K562 (cell line): Measurements from ENCODE around the gene USP20. TPM values are rescaled to one million over a fixed set of nuclear protein-coding genes. Genes with fewer than 3 reads are reported as not detected.
A peak's percentile ranks its signal among the peaks of the same experiment; 100 is the strongest.

Source experiments
- ASH1L ChIP-seq: fragments of 450-650 bp; IDR thresholded peaks from 2 replicates; pipeline ENCODE4 v1.6.1; 2018; ENCODE audit warnings: borderline replicate concordance, mild to moderate bottlenecking, low read depth; ENCODE audit not compliant: partially characterized antibody
- GABPB2 ChIP-seq: fragments of 250-450 bp; sonication (Bioruptor Pico); conservative IDR thresholded peaks from 2 replicates; pipeline ENCODE4 v1.5.1; 2021; ENCODE audit warnings: mild to moderate bottlenecking
- HNRNPL ChIP-seq: fragments of 200-400 bp; formaldehyde crosslinking; IDR thresholded peaks from 2 replicates; pipeline ENCODE4 v1.6.1; 2017; ENCODE audit warnings: low read depth, mild to moderate bottlenecking, low read length
- HNRNPLL ChIP-seq: fragments of 200-400 bp; formaldehyde crosslinking; IDR thresholded peaks from 2 replicates; pipeline ENCODE4 v1.6.1; 2017; ENCODE audit warnings: low read length, low read depth, mild to moderate bottlenecking; ENCODE audit not compliant: poor library complexity, severe bottlenecking
- JUN ChIP-seq, 2 experiments: sonication (generic) in 1 of 2; formaldehyde crosslinking in 1 of 2; IDR thresholded peaks; 2 replicates each; pipeline versions ENCODE4 v1.6.1 to v1.8.0; 2012 to 2022; ENCODE audit warnings: borderline replicate concordance in 2 of 2, mild to moderate bottlenecking in 2 of 2, improper control_type of control experiment in 1 of 2, low read depth in 1 of 2, low read length in 1 of 2, missing genetic modification reagents in 1 of 2
- MTF1 ChIP-seq: fragments of 250-450 bp; sonication (Bioruptor Pico); IDR thresholded peaks from 2 replicates; pipeline ENCODE4 v1.9.0; 2021; ENCODE audit warnings: moderate library complexity, mild to moderate bottlenecking, inconsistent platforms, borderline replicate concordance
- MYC ChIP-seq, 2 experiments: fragments of 250-450 bp in 1 of 2; sonication (Bioruptor Pico) in 1 of 2; IDR thresholded peaks; 2 replicates each; pipeline versions ENCODE4 v1.5.1 to v1.6.1; 2012 to 2021; ENCODE audit warnings: low read depth in 2 of 2, borderline replicate concordance in 1 of 2, improper control_type of control experiment in 1 of 2, low read length in 1 of 2, mild to moderate bottlenecking in 1 of 2, moderate library complexity in 1 of 2
- PCBP1 ChIP-seq: fragments of 200-400 bp; formaldehyde crosslinking; IDR thresholded peaks from 2 replicates; pipeline ENCODE4 v1.6.1; 2018; ENCODE audit warnings: mild to moderate bottlenecking, low read depth, low read length; ENCODE audit not compliant: poor library complexity, severe bottlenecking
- POLR2AphosphoS2 ChIP-seq: IDR thresholded peaks from 2 replicates; pipeline ENCODE4 v1.6.1; 2012; ENCODE audit warnings: low read length, improper control_type of control experiment
- RBM25 ChIP-seq: fragments of 200-400 bp; formaldehyde crosslinking; IDR thresholded peaks from 2 replicates; pipeline ENCODE4 v1.6.1; 2018; ENCODE audit warnings: low read length, low read depth, moderate library complexity; ENCODE audit not compliant: severe bottlenecking
- ZBED1 ChIP-seq: IDR thresholded peaks from 2 replicates; pipeline ENCODE4 v1.6.1; 2014
- ZBTB7A ChIP-seq: IDR thresholded peaks from 2 replicates; pipeline ENCODE4 v1.6.1; 2011; ENCODE audit warnings: low read depth, mild to moderate bottlenecking, low read length, moderate library complexity, borderline replicate concordance; ENCODE audit not compliant: control insufficient read depth
- ZBTB8A ChIP-seq: fragments of 450-650 bp; IDR thresholded peaks from 2 replicates; pipeline ENCODE4 v1.6.1; 2018; ENCODE audit warnings: mild to moderate bottlenecking, moderate library complexity; ENCODE audit not compliant: partially characterized antibody
- ZNF263 ChIP-seq: sonication (generic); formaldehyde crosslinking; IDR thresholded peaks from 2 replicates; pipeline ENCODE4 v1.8.0; 2022; ENCODE audit warnings: mild to moderate bottlenecking, missing genetic modification reagents, borderline replicate concordance
- ZNF384 ChIP-seq: IDR thresholded peaks from 2 replicates; pipeline ENCODE4 v1.6.1; 2012; ENCODE audit warnings: low read depth, low read length, improper control_type of control experiment
- polyA plus RNA-seq, 8 experiments: library from polyadenylated mRNA; depleted of rRNA in 4 of 8; stranded (reverse) in 5 of 8; unstranded in 3 of 8; fragments of >200 nt; fragmentation: Nextera tagmentation in 2 of 8; fragmentation: Illumina TruSeq in 1 of 8; extraction: Ambion mirVana in 2 of 8; extraction: Trizol in 1 of 8; gene quantifications; 2 replicates each; pipeline versions ENCODE4 v1.2.1 to v1.2.3, GENCODE V29; 2011 to 2014; ENCODE audit warnings: inconsistent platforms in 1 of 8, missing spikeins in 1 of 8
- total RNA-seq, 7 experiments: library from RNA; depleted of rRNA in 6 of 7; stranded (reverse); fragments of >200 nt in 6 of 7; fragmentation: Illumina TruSeq in 2 of 7; extraction: Trizol in 2 of 7; gene quantifications; 2 replicates each; pipeline versions ENCODE4 v1.2.1 to v1.2.3, GENCODE V29; 2011 to 2021; ENCODE audit warnings: low replicate concordance in 1 of 7
- TF ChIP-seq, protein P1 (sequence below): sonication (generic); formaldehyde crosslinking; IDR thresholded peaks from 2 replicates; pipeline ENCODE4 v1.8.0; 2022; ENCODE audit warnings: mild to moderate bottlenecking, low read depth, missing genetic modification reagents
- TF ChIP-seq, protein P2 (sequence below): sonication (generic); formaldehyde crosslinking; IDR thresholded peaks from 2 replicates; pipeline ENCODE4 v1.8.1; 2023; ENCODE audit warnings: mild to moderate bottlenecking, missing genetic modification reagents
- TF ChIP-seq, protein P3 (sequence below): fragments of 450-650 bp; formaldehyde crosslinking; IDR thresholded peaks from 2 replicates; pipeline ENCODE4 v1.4.0; 2020; ENCODE audit warnings: mild to moderate bottlenecking, mixed read lengths
- TF ChIP-seq, protein P4 (sequence below): IDR thresholded peaks from 3 replicates; pipeline ENCODE4 v1.6.1; 2011; ENCODE audit warnings: borderline replicate concordance, mild to moderate bottlenecking; ENCODE audit not compliant: insufficient read length, insufficient read depth

USP20 gene
- total and polyA plus RNA-seq, 9 of the 15 experiments (the other 6 are each of a cell fraction or from before 2014, with no cell fraction given), result 1.9 to 136 (median 49.1) TPM

DNA sequence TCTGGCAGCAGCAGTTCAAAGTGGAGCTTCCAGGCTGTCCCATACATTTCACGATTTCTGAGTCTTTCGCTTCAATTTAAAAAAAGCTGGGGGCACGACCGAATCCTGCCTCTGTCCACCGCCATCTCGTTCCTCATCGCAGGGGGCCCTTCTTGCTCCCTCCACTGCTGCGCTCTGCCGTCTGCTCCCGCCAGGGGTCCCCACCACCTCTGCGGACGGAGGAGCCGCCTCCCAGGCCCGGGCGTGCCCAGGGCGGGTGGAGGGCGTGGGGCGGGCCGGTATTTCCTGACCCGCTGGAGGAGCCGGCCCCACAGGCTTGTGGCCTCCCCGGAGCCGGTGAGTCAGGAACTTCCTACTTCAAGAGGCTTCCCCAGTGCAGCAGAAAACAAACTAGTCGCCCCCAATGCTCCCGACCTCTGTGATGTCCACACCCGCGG, 50.4 kb downstream of the USP20 start (continued):
- TF ChIP-seq ASH1L (no peak), JUN (IDR thresholded peaks at IDR 0.05; ENCODE audit: borderline replicate concordance, low read depth, low read length) (peak; percentile 82; the same call in 1 of the 2 replicates), JUN (CRISPR knock-in tag; IDR thresholded peaks at IDR 0.05; ENCODE audit: borderline replicate concordance) (no peak), PCBP1 (peak; percentile 81), ZBTB8A (no peak), MTF1 (CRISPR knock-in tag) (no peak), ZBTB7A (no peak), HNRNPLL (peak; percentile 57), POLR2AphosphoS2 (peak; percentile 87; the same call in 1 of the 2 replicates), HNRNPL (peak; percentile 94; the same call in 1 of the 2 replicates), ZNF263 (CRISPR knock-in tag) (no peak), ZBED1 (no peak), GABPB2 (no peak), MYC (IDR thresholded peaks at IDR 0.05; ENCODE audit: low read depth, low read length) (peak; percentile 93), MYC (CRISPR knock-in tag; IDR thresholded peaks at IDR 0.05; ENCODE audit: borderline replicate concordance, low read depth) (no peak), RBM25 (no peak), ZNF384 (peak; percentile 83)
- TF ChIP-seq, protein P1, sequence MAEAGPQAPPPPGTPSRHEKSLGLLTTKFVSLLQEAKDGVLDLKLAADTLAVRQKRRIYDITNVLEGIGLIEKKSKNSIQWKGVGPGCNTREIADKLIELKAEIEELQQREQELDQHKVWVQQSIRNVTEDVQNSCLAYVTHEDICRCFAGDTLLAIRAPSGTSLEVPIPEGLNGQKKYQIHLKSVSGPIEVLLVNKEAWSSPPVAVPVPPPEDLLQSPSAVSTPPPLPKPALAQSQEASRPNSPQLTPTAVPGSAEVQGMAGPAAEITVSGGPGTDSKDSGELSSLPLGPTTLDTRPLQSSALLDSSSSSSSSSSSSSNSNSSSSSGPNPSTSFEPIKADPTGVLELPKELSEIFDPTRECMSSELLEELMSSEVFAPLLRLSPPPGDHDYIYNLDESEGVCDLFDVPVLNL (CRISPR knock-in tag), result no peak
- TF ChIP-seq, protein P2, sequence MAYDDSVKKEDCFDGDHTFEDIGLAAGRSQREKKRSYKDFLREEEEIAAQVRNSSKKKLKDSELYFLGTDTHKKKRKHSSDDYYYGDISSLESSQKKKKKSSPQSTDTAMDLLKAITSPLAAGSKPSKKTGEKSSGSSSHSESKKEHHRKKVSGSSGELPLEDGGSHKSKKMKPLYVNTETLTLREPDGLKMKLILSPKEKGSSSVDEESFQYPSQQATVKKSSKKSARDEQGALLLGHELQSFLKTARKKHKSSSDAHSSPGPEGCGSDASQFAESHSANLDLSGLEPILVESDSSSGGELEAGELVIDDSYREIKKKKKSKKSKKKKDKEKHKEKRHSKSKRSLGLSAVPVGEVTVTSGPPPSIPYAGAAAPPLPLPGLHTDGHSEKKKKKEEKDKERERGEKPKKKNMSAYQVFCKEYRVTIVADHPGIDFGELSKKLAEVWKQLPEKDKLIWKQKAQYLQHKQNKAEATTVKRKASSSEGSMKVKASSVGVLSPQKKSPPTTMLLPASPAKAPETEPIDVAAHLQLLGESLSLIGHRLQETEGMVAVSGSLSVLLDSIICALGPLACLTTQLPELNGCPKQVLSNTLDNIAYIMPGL (CRISPR knock-in tag), result peak; percentile 52; the same call in 1 of the 2 replicates
- TF ChIP-seq, protein P3, sequence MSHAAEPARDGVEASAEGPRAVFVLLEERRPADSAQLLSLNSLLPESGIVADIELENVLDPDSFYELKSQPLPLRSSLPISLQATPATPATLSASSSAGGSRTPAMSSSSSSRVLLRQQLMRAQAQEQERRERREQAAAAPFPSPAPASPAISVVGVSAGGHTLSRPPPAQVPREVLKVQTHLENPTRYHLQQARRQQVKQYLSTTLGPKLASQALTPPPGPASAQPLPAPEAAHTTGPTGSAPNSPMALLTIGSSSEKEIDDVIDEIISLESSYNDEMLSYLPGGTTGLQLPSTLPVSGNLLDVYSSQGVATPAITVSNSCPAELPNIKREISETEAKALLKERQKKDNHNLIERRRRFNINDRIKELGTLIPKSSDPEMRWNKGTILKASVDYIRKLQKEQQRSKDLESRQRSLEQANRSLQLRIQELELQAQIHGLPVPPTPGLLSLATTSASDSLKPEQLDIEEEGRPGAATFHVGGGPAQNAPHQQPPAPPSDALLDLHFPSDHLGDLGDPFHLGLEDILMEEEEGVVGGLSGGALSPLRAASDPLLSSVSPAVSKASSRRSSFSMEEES (CRISPR knock-in tag), result no peak
- TF ChIP-seq, protein P4, sequence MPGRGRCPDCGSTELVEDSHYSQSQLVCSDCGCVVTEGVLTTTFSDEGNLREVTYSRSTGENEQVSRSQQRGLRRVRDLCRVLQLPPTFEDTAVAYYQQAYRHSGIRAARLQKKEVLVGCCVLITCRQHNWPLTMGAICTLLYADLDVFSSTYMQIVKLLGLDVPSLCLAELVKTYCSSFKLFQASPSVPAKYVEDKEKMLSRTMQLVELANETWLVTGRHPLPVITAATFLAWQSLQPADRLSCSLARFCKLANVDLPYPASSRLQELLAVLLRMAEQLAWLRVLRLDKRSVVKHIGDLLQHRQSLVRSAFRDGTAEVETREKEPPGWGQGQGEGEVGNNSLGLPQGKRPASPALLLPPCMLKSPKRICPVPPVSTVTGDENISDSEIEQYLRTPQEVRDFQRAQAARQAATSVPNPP, result no peak
